ENCODE measurements around the gene DYNLRB1. TPM values are rescaled to one million over a fixed set of nuclear protein-coding genes. Genes with fewer than 3 reads are reported as not detected.

The DYNLRB1 gene
- total and polyA plus RNA-seq, 2 donors (not counting 1 experiment from before 2014, with no cell fraction given), result 55.3 to 120 TPM

DNA sequence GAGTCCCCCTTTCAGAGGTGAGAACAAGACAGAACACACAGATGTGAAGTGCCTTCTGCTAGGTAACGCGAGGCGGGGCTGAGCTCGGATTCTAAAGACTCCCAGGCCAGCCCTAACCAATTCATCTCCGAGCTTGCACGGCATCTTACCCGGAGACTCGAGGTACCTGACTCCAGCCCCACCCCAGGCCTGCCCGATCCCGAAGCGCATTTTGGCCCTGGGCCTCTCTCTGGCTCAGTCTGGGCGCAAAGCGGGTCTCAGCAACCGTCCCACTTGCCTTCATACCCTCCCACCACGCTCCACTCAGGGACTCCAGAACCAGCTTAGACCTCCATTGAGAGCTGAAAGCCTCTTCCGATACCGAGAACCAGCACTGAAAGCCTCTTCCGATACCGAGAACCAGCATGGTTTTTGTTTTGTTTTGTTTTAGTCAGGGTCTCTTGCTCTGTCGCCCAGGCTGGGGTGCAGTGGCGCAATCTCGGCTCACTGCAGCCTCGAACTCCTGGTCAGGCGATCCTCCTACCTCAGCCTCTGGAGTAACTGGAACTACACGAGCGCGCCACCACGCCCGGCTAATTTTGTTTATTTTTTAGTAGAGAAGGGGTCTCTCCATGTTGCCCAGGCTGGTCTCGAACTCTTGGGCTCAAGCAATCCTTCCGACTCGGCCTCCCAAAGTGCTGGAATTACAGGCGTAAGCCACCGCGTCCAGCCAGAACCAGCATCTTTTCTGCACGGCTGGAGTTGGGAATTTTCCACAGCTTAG, 557 bp upstream of the DYNLRB1 start:
- peak overlapping the region; percentile 66 to 99 (median 95) for H3K4me3 ChIP-seq (ENCODE audit: control extremely low read depth in 1 of 5, extremely low read depth in 1 of 5, insufficient read depth in 1 of 5, low read depth in 2 of 5, low read length in 4 of 5)
- intact Hi-C loops (cut with micrococcal nuclease), result loop anchor here (1.0 to 5.0 kb wide), 8 partner anchors 43 to 523 kb away; partner anchors contain the start of genes AHCY, EIF2S2, ITCH and MAP1LC3A
- POLR2A ChIA-PET, result interaction anchor here (0.6 to 0.9 kb wide), 2 partner anchors 152 to 161 kb away, joined by 4 to 8 read pairs; partner anchors contain the start of genes ITCH and PIGU

More for the DNA sequence above, 557 bp upstream of the DYNLRB1 start:
- TF ChIP-seq, protein P1, sequence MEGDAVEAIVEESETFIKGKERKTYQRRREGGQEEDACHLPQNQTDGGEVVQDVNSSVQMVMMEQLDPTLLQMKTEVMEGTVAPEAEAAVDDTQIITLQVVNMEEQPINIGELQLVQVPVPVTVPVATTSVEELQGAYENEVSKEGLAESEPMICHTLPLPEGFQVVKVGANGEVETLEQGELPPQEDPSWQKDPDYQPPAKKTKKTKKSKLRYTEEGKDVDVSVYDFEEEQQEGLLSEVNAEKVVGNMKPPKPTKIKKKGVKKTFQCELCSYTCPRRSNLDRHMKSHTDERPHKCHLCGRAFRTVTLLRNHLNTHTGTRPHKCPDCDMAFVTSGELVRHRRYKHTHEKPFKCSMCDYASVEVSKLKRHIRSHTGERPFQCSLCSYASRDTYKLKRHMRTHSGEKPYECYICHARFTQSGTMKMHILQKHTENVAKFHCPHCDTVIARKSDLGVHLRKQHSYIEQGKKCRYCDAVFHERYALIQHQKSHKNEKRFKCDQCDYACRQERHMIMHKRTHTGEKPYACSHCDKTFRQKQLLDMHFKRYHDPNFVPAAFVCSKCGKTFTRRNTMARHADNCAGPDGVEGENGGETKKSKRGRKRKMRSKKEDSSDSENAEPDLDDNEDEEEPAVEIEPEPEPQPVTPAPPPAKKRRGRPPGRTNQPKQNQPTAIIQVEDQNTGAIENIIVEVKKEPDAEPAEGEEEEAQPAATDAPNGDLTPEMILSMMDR (IDR thresholded peaks at IDR 0.05), result no peak
- no peak for TF ChIP-seq EZH2 (IDR thresholded peaks at IDR 0.05; ENCODE audit: borderline replicate concordance, insufficient read depth, low read depth, low read length, poor library complexity, severe bottlenecking)
- Mint-ChIP-seq H3K27me3 (no peaks in the 10 kb centered on the region), H3K9me3 (ENCODE audit: insufficient read depth) (no peaks in the 10 kb centered on the region), H3K27ac (peak overlapping the region; percentile 97), H3K4me1 (peaks cover 47% of the 10 kb centered on the region), H3K4me3 (peak overlapping the region; percentile 97)
- CTCF ChIA-PET, result interaction anchor here (0.7 to 5.3 kb wide), 13 partner anchors 12 to 254 kb away, joined by 3 to 38 read pairs (median 5); partner anchors contain the start of genes AHCY, ITCH and MAP1LC3A
- Histone ChIP-seq H3K27me3 (replicated peaks in 1 of 4; ENCODE audit: control extremely low read depth in 1 of 4, control insufficient read depth in 3 of 4, insufficient read depth in 4 of 4, low read length in 3 of 4) (no peaks in the 10 kb centered on the region), H3K9ac (ENCODE audit: low read length) (peak overlapping the region; percentile 94), H4K20me1 (ENCODE audit: control insufficient read depth, insufficient read depth, low read length, poor library complexity, severe bottlenecking) (peaks cover 20% of the 10 kb centered on the region), H3K27ac (ENCODE audit: low read length in 2 of 2) (peak overlapping the region; percentile 31 to 85), H3K36me3 (replicated peaks in 1 of 2; ENCODE audit: control extremely low read depth in 1 of 2, control insufficient read depth in 1 of 2, extremely low read depth in 1 of 2, insufficient read depth in 2 of 2, low read length in 1 of 2) (peaks cover 3 to 7% of the 10 kb centered on the region in 2 experiments), H2AFZ (ENCODE audit: insufficient read depth, low read depth, low read length, poor library complexity, severe bottlenecking) (peak overlapping the region; percentile 90), H3K9me3 (ENCODE audit: control extremely low read depth in 1 of 3, control insufficient read depth in 2 of 3, insufficient read depth in 1 of 3, low read length in 2 of 3) (no peaks in the 10 kb centered on the region), H3K4me2 (replicated peaks; ENCODE audit: low read depth, low read length, poor library complexity, severe bottlenecking) (peak overlapping the region; percentile 83), H3K79me2 (ENCODE audit: control insufficient read depth, insufficient read depth, low read length) (peaks cover 49% of the 10 kb centered on the region), H3K4me1 (ENCODE audit: control insufficient read depth in 2 of 2, insufficient read depth in 2 of 2, low read length in 2 of 2) (peaks cover 5 to 10% of the 10 kb centered on the region in 2 donors)
- WGBS (ENCODE audit: insufficient coverage), result 4% methylated on average over 34 of the region's 36 CpGs
- DNase-seq, result peak; percentile 81
- peak; percentile 67 for ATAC-seq (ENCODE audit: low read depth)

Measured in B cell (primary cell).